Panc1 (cell line): ENCODE results near the gene ASTN2. TPM values are rescaled to one million over a fixed set of nuclear protein-coding genes. Genes with fewer than 3 reads are reported as not detected.

Experiments
- ATAC-seq: fragments of 200-7000 bp; cut with Tn5 transposase; 2 replicates; pipeline ENCODE4 v1.9.1; 2020; ENCODE audit warnings: mild to moderate bottlenecking, moderate library complexity
- BruUV-seq: library from RNA; stranded (reverse); fragments of 400-500 nt; replicated peaks from 2 replicates; lab custom pipeline; 2021; lab: Mats Ljungman, UMichigan
- CTCF ChIA-PET: fragments of 300-600 bp; sonication (Branson Sonifier 250); formaldehyde crosslinking; loops from one replicate; lab custom pipeline; 2022; ENCODE audit warnings: antibody characterized with exemption; lab: Charles Lee
- POLR2A ChIA-PET: fragments of 300-600 bp; sonication (Branson Sonifier 250); formaldehyde crosslinking; loops from one replicate; lab custom pipeline; 2022; ENCODE audit warnings: antibody characterized with exemption; lab: Charles Lee
- DNase-seq: peaks from one replicate; pipeline ENCODE4 v3.0.0-alpha.2; 2010; ENCODE audit warnings: low read depth, low spot score
- H3K27ac ChIP-seq: 2 replicates; pipeline ENCODE4 v1.5.1; 2011; ENCODE audit warnings: mild to moderate bottlenecking, low read length, inconsistent platforms
- H3K27me3 ChIP-seq: fragments of 200-500 bp; sonication (Bioruptor generic); 2 replicates; pipeline ENCODE4 v1.6.0; 2014; ENCODE audit warnings: low read length, inconsistent platforms; ENCODE audit not compliant: control insufficient read depth, insufficient read depth
- H3K36me3 ChIP-seq: fragments of 200-500 bp; sonication (Bioruptor generic); 2 replicates; pipeline ENCODE4 v1.5.1; 2014; ENCODE audit warnings: inconsistent platforms, mild to moderate bottlenecking, low read length, moderate library complexity; ENCODE audit not compliant: control insufficient read depth, insufficient read depth
- H3K4me1 ChIP-seq: 2 replicates; pipeline ENCODE4 v1.5.1; 2011; ENCODE audit warnings: inconsistent platforms, mild to moderate bottlenecking, low read length, moderate library complexity; ENCODE audit not compliant: control insufficient read depth, insufficient read depth
- H3K4me3 ChIP-seq, 2 experiments: 2 replicates each; pipeline ENCODE4 v1.5.1; 2011 to 2012; ENCODE audit warnings: low read depth in 2 of 2, low read length in 2 of 2, mild to moderate bottlenecking in 2 of 2, inconsistent platforms in 1 of 2, moderate library complexity in 1 of 2
- H3K9me3 ChIP-seq: fragments of 200-500 bp; sonication (Bioruptor generic); 2 replicates; pipeline ENCODE4 v1.5.1; 2014; ENCODE audit warnings: low read depth, mild to moderate bottlenecking, inconsistent platforms, low read length, moderate library complexity; ENCODE audit not compliant: control insufficient read depth, insufficient read depth
- CTCF ChIP-seq: fragments of 450-650 bp; IDR thresholded peaks from 2 replicates; pipeline ENCODE4 v1.5.1; 2017; ENCODE audit warnings: mild to moderate bottlenecking
- POLR2AphosphoS5 ChIP-seq: IDR thresholded peaks from 2 replicates; pipeline ENCODE4 v1.6.1; 2012; ENCODE audit warnings: mild to moderate bottlenecking, low read depth, low read length, moderate library complexity
- REST ChIP-seq, 2 experiments: IDR thresholded peaks; 2 replicates each; pipeline ENCODE4 v1.6.1; 2011 to 2012; ENCODE audit warnings: low read depth in 2 of 2, control low read depth in 1 of 2, low read length in 1 of 2, mild to moderate bottlenecking in 1 of 2, moderate library complexity in 1 of 2; ENCODE audit not compliant: insufficient read depth in 1 of 2
- SIN3A ChIP-seq: IDR thresholded peaks from 2 replicates; pipeline ENCODE4 v1.6.1; 2012; ENCODE audit warnings: low read depth, mild to moderate bottlenecking, low read length, moderate library complexity, borderline replicate concordance; ENCODE audit not compliant: insufficient read depth
- TCF7L2 ChIP-seq: IDR thresholded peaks from 2 replicates; pipeline ENCODE4 v1.6.1; 2011; ENCODE audit warnings: mild to moderate bottlenecking, low read depth, low read length, inconsistent platforms
- in situ Hi-C: cut with HindIII; loops from 2 replicates; pipeline ENCODE4 v1.10.0; 2016; ENCODE audit warnings: low sequenced_read_pairs, low pct_unique_long_range_greater_than_20kb
- intact Hi-C: fragments of 100-400 bp; cut with micrococcal nuclease; formaldehyde crosslinking; loops from one replicate; pipeline ENCODE4 v1.10.0; 2022; ENCODE audit not compliant: unreplicated experiment
- total RNA-seq: library from RNA; stranded (reverse); gene quantifications from one replicate; pipeline ENCODE4 v1.2.1, GENCODE V29; 2021; ENCODE audit not compliant: unreplicated experiment

Gene ASTN2
- total RNA-seq, 1 experiment from 2014 or later, result 3.9 TPM

DNA sequence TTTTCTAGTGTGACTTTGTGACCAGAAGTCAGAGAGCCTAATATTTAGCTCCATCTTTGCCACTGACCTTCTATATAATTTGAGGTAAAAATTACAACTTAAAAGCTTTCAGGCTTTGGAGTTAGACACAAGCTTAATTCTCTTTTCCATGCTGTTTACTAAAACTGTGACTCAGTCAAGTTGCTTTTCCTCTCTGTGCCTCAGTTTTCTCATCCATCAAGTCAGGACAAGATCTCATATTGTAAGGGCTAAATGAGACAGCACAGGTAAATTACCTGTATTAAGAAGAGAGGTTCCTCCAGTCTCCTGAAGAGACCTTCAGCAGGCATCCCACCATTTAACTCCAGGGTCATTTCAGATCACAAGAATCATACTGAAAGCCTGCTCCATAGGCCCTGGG is 339.2 kb downstream of the ASTN2 start:
- POLR2A ChIA-PET, result no interaction called here
- no peak for ATAC-seq
- intact Hi-C loops, result no loop called here

DNA sequence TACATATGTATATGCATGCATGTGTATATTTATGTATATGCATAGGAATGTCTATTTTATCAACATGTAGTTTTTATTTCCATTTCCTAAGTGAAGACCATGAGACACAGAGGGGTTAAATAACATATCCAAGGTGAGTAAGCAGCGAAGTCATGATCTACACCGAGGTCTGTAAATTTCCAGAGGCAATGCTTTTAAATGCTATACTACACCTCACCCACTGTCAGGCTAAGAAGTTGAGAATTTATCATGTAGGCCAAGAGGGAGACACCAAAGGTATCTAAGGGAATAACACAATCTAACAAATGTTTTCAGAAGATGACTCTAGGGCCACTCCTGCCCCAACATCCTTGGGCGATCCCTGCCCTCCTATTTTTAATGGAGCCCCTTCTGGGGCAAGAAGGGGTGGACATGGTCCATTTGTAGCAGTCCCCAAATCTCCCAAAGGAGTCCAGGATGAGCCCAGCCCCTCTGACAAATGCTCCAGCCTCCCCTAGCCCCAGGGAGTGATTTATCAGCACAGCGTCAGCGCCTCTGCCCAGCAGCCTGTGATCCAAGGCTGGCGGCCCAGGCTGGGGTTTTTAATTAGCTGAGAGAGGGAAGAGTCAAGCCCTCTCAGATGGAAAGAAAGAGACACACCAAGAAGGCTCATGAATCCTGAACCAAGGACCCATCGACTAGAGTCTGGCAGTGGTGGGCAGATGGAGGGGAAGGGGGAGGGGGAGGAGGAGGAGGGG is 339.9 kb downstream of the ASTN2 start:
- H3K9me3 ChIP-seq, result no peaks in the 10 kb centered on the region

More for the DNA sequence above, 339.2 kb downstream of the ASTN2 start:
- CTCF ChIA-PET, result interaction anchor here (0.6 kb wide), 1 partner anchor 121 kb away, joined by 3 read pairs; no protein-coding TSS in a partner anchor
- H3K9me3 ChIP-seq, result no peaks in the 10 kb centered on the region
- no peak overlapping the region for H3K27ac ChIP-seq
- in situ Hi-C loops, result no loop called here
- H3K4me3 ChIP-seq, result no peak overlapping the region
- no peak for DNase-seq
- no peaks in the 10 kb centered on the region for H3K4me1 ChIP-seq
- no peaks in the 10 kb centered on the region for H3K36me3 ChIP-seq
- H3K27me3 ChIP-seq, result no peaks in the 10 kb centered on the region
- no TSS peak for BruUV-seq
- TF ChIP-seq SIN3A (no peak), POLR2AphosphoS5 (no peak), REST (IDR thresholded peaks at IDR 0.05; ENCODE audit: insufficient read depth in 1 of 2, low read depth in 2 of 2, low read length in 1 of 2) (no peak), CTCF (no peak), TCF7L2 (no peak)

More for the DNA sequence above, 339.9 kb downstream of the ASTN2 start:
- DNase-seq, result no peak
- no peaks in the 10 kb centered on the region for H3K36me3 ChIP-seq
- in situ Hi-C loops (no loop called here), intact Hi-C loops (no loop called here)
- ATAC-seq, result no peak
- POLR2A ChIA-PET, result no interaction called here
- no peaks in the 10 kb centered on the region for H3K27me3 ChIP-seq
- H3K4me1 ChIP-seq, result no peaks in the 10 kb centered on the region
- no peak overlapping the region for H3K4me3 ChIP-seq
- BruUV-seq, result no TSS peak
- TF ChIP-seq POLR2AphosphoS5 (no peak), CTCF (no peak), SIN3A (no peak), REST (IDR thresholded peaks at IDR 0.05; ENCODE audit: insufficient read depth in 1 of 2, low read depth in 2 of 2, low read length in 1 of 2) (no peak), TCF7L2 (no peak)
- CTCF ChIA-PET, result no interaction called here
- no peak overlapping the region for H3K27ac ChIP-seq
